IMR-90 (cell line): ENCODE results near the gene SIPA1L3. TPM values are rescaled to one million over a fixed set of nuclear protein-coding genes. Genes with fewer than 3 reads are reported as not detected.

Experiments
- ATAC-seq: fragments of 200-7000 bp; cut with Tn5 transposase; 2 replicates; pipeline ENCODE4 v1.9.1; 2020; ENCODE audit warnings: low read depth, mild to moderate bottlenecking, moderate library complexity
- BruUV-seq: library from RNA; stranded (reverse); fragments of 400-500 nt; replicated peaks from 2 replicates; lab custom pipeline; 2021; lab: Mats Ljungman, UMichigan
- CTCF ChIA-PET: fragments of 300-600 bp; formaldehyde crosslinking; extraction: SDS; loops from one replicate; lab custom pipeline; 2021; ENCODE audit warnings: antibody characterized with exemption; lab: Yijun Ruan, JAX
- POLR2A ChIA-PET: fragments of 300-600 bp; sonication (Branson Sonifier 250); formaldehyde crosslinking; loops from one replicate; lab custom pipeline; 2022; ENCODE audit warnings: antibody characterized with exemption; ENCODE audit not compliant: unreplicated experiment; lab: Charles Lee
- DNase-seq: peaks from one replicate; pipeline ENCODE4 v3.0.0; 2013
- H2AFZ ChIP-seq: replicated peaks from 2 replicates; pipeline ENCODE3; 2013; ENCODE audit warnings: low read length, mild to moderate bottlenecking; ENCODE audit not compliant: poor library complexity
- H2AK5ac ChIP-seq: 2 replicates; pipeline ENCODE4 v1.6.1; 2013; ENCODE audit warnings: low read depth, low read length, inconsistent platforms
- H2AK9ac ChIP-seq: replicated peaks from 2 replicates; pipeline ENCODE3; 2013; ENCODE audit warnings: mild to moderate bottlenecking, low read depth, low read length, moderate library complexity; ENCODE audit not compliant: poor library complexity
- H2BK120ac ChIP-seq: 2 replicates; pipeline ENCODE4 v1.6.1; 2013; ENCODE audit warnings: low read depth, low read length, inconsistent platforms
- H2BK15ac ChIP-seq: 3 replicates; pipeline ENCODE4 v1.6.1; 2013; ENCODE audit warnings: low read depth, low read length, inconsistent platforms
- H2BK20ac ChIP-seq: 2 replicates; pipeline ENCODE4 v1.6.1; 2013; ENCODE audit warnings: low read depth, mild to moderate bottlenecking, inconsistent platforms, low read length, moderate library complexity
- H2BK5ac ChIP-seq: 2 replicates; pipeline ENCODE4 v1.6.1; 2013; ENCODE audit warnings: mild to moderate bottlenecking, low read depth, low read length, inconsistent platforms; ENCODE audit not compliant: poor library complexity, severe bottlenecking
- H3K14ac ChIP-seq: replicated peaks from 2 replicates; pipeline ENCODE4 v1.6.1; 2013; ENCODE audit warnings: low read depth, low read length, inconsistent platforms
- H3K18ac ChIP-seq: 2 replicates; pipeline ENCODE4 v1.6.1; 2013; ENCODE audit warnings: low read depth, low read length, control low read depth
- H3K23ac ChIP-seq: 2 replicates; pipeline ENCODE4 v1.6.1; 2013; ENCODE audit warnings: low read depth, low read length, inconsistent platforms
- H3K27ac ChIP-seq: 2 replicates; pipeline ENCODE4 v1.5.1; 2013; ENCODE audit warnings: mild to moderate bottlenecking, control low read depth, low read length; ENCODE audit not compliant: insufficient read depth
- H3K27me3 ChIP-seq: 2 replicates; pipeline ENCODE4 v1.6.1; 2013; ENCODE audit warnings: low read length; ENCODE audit not compliant: control insufficient read depth, insufficient read depth
- H3K36me3 ChIP-seq: 2 replicates; pipeline ENCODE4 v1.6.1; 2013; ENCODE audit warnings: low read length, mixed read lengths; ENCODE audit not compliant: control insufficient read depth, insufficient read depth
- H3K4ac ChIP-seq: 2 replicates; pipeline ENCODE4 v1.6.1; 2013; ENCODE audit warnings: low read depth, low read length, inconsistent platforms
- H3K4me1 ChIP-seq: 2 replicates; pipeline ENCODE4 v1.6.1; 2013; ENCODE audit warnings: low read length, mixed read lengths; ENCODE audit not compliant: control insufficient read depth, insufficient read depth
- H3K4me2 ChIP-seq: 2 replicates; pipeline ENCODE4 v1.6.1; 2013; ENCODE audit warnings: low read depth, mild to moderate bottlenecking, control low read depth, low read length, moderate library complexity
- H3K4me3 ChIP-seq: 2 replicates; pipeline ENCODE4 v1.5.1; 2013; ENCODE audit warnings: low read depth, mild to moderate bottlenecking, control low read depth, low read length, moderate library complexity; ENCODE audit not compliant: insufficient read depth
- H3K56ac ChIP-seq: 2 replicates; pipeline ENCODE4 v1.6.1; 2013; ENCODE audit warnings: low read length, inconsistent platforms; ENCODE audit not compliant: insufficient read depth; ENCODE audit errors: extremely low read depth
- H3K79me1 ChIP-seq, 2 experiments: 2 replicates each; pipeline ENCODE4 v1.6.1; 2013; ENCODE audit warnings: low read length in 2 of 2, inconsistent platforms in 1 of 2, low read depth in 1 of 2
- H3K9ac ChIP-seq: 2 replicates; pipeline ENCODE4 v1.6.1; 2013; ENCODE audit warnings: low read depth, low read length, control low read depth
- H3K9me1 ChIP-seq: 2 replicates; pipeline ENCODE4 v1.6.1; 2013; ENCODE audit warnings: low read length, inconsistent platforms; ENCODE audit not compliant: insufficient read depth
- H3K9me3 ChIP-seq: 2 replicates; pipeline ENCODE4 v1.6.1; 2013; ENCODE audit warnings: low read length; ENCODE audit not compliant: control insufficient read depth, insufficient read depth
- H4K20me1 ChIP-seq: 2 replicates; pipeline ENCODE4 v1.6.1; 2013; ENCODE audit warnings: low read length, inconsistent platforms; ENCODE audit not compliant: insufficient read depth
- H4K5ac ChIP-seq: 2 replicates; pipeline ENCODE4 v1.6.1; 2013; ENCODE audit warnings: mild to moderate bottlenecking, low read depth, low read length, control low read depth
- H4K8ac ChIP-seq, 2 experiments: 2 replicates each; pipeline ENCODE4 v1.6.1; 2013; ENCODE audit warnings: low read depth in 2 of 2, low read length in 2 of 2, control low read depth in 1 of 2, inconsistent platforms in 1 of 2
- H4K91ac ChIP-seq: 2 replicates; pipeline ENCODE4 v1.6.1; 2013; ENCODE audit warnings: low read depth, low read length, inconsistent platforms; ENCODE audit not compliant: insufficient read depth
- RAD21 ChIP-seq: IDR thresholded peaks from 2 replicates; pipeline ENCODE4 v1.6.1; 2012; ENCODE audit warnings: low read length, improper control_type of control experiment
- WGBS, 2 experiments: methylation state at CpG; one replicate each; pipeline versions ENCODE4 v1.1.5 to v1.1.7; 2013; ENCODE audit warnings: missing lambda C conversion rate in 2 of 2; ENCODE audit not compliant: insufficient read length in 1 of 2; ENCODE audit errors: extremely low coverage in 2 of 2; 5-methylcytosine and 5-hydroxymethylcytosine counted together
- dilution Hi-C: fragments of 300-500 bp; cut with HindIII; formaldehyde crosslinking; loops from one replicate; pipeline ENCODE4 v1.14.3; 2018; ENCODE audit warnings: low sequenced_read_pairs; ENCODE audit not compliant: unreplicated experiment
- in situ Hi-C: fragments of 300-500 bp; cut with MboI; formaldehyde crosslinking; loops from 3 replicates; pipeline ENCODE4 v1.14.3; 2019; ENCODE audit warnings: low sequenced_read_pairs, inconsistent platforms, mixed read lengths
- intact Hi-C: fragments of 100-400 bp; cut with micrococcal nuclease; formaldehyde crosslinking; loops from 2 replicates; pipeline ENCODE4 v1.10.0; 2022
- polyA plus RNA-seq, 3 experiments: library from polyadenylated mRNA; depleted of rRNA; stranded (reverse); fragments of >200 nt; gene quantifications; 2 replicates each; pipeline ENCODE4 v1.2.3, GENCODE V29; 2012; ENCODE audit warnings: low replicate concordance in 1 of 3
- total RNA-seq: library from RNA; depleted of rRNA; stranded (reverse); fragments of >200 nt; gene quantifications from 2 replicates; pipeline ENCODE4 v1.2.3, GENCODE V29; 2012

SIPA1L3 gene
- total and polyA plus RNA-seq, 2 of the 4 experiments (the other 2 are of a cell fraction) = 4.1 to 9.4 TPM

GRCh38 chr19:38213469-38213868, 306.5 kb downstream of the SIPA1L3 start:
- H3K56ac ChIP-seq = no peak overlapping the region
- peaks cover 14% of the 10 kb centered on the region for H3K4me1 ChIP-seq
- H3K4me3 ChIP-seq = no peak overlapping the region
- peaks cover 0 to 9% of the 10 kb centered on the region in 2 experiments; a peak in 2 of 4 replicates for H3K79me1 ChIP-seq
- POLR2A ChIA-PET = no interaction called here
- no peak overlapping the region for H3K23ac ChIP-seq
- no peak overlapping the region for H3K9ac ChIP-seq
- no peak overlapping the region for H4K8ac ChIP-seq
- no peak overlapping the region for H4K91ac ChIP-seq
- no peak overlapping the region for H2BK15ac ChIP-seq
- H3K36me3 ChIP-seq = peaks cover 2% of the 10 kb centered on the region; the same call in 1 of the 2 replicates
- CTCF ChIA-PET = no interaction called here
- H2BK120ac ChIP-seq = no peak overlapping the region
- peaks cover 14% of the 10 kb centered on the region for H4K20me1 ChIP-seq
- 84% methylated on average over 14 of the region's 23 CpGs; no CpG with 5 or more reads in 1 of the 2 experiments for WGBS, 2 experiments
- peaks cover 9% of the 10 kb centered on the region for H3K9me1 ChIP-seq
- no peak overlapping the region for H2BK5ac ChIP-seq
- H2AK5ac ChIP-seq = no peak overlapping the region
- no peak overlapping the region for H2AK9ac ChIP-seq
- dilution Hi-C loops (no loop called here), in situ Hi-C loops (no loop called here), intact Hi-C loops (no loop called here)
- no peak overlapping the region for H4K5ac ChIP-seq
- no peaks in the 10 kb centered on the region for H3K9me3 ChIP-seq
- BruUV-seq = no TSS peak
- no peaks in the 10 kb centered on the region for H3K27me3 ChIP-seq
- H2BK20ac ChIP-seq = no peak overlapping the region
- H3K14ac ChIP-seq = no peak overlapping the region
- no peak overlapping the region for H3K18ac ChIP-seq
- DNase-seq (no peak), ATAC-seq (no peak)
- no peak overlapping the region for H3K4me2 ChIP-seq
- no peak overlapping the region for H2AFZ ChIP-seq
- no peak overlapping the region for H3K27ac ChIP-seq
- no peak for TF ChIP-seq RAD21
- no peak overlapping the region for H3K4ac ChIP-seq
